GM13977 (cell line): ENCODE measurements around the gene ITGB2.
"Not testable (repeated sequence)": the region's sequence is repeated elsewhere in the genome, so short reads cannot be mapped to it uniquely, and the experiment has no call there.

ENCODE experiments used
- DNase-seq: peaks from one replicate; pipeline ENCODE4 v3.0.0; 2012; ENCODE audit warnings: low spot score
- in situ Hi-C: fragments of 300-500 bp; cut with MboI; formaldehyde crosslinking; loops from one replicate; pipeline ENCODE4 v1.12.0; 2022; ENCODE audit warnings: low sequenced_read_pairs, low pct_unique_long_range_greater_than_20kb, mixed read lengths, inconsistent platforms; ENCODE audit not compliant: unreplicated experiment
- TF ChIP-seq, protein P1 (sequence below): IDR thresholded peaks from 2 replicates; pipeline ENCODE4 v1.5.1; 2012; ENCODE audit warnings: mild to moderate bottlenecking, control low read depth; ENCODE audit not compliant: insufficient read depth; ENCODE audit errors: extremely low read depth, missing control alignments

The ITGB2 gene

DNA sequence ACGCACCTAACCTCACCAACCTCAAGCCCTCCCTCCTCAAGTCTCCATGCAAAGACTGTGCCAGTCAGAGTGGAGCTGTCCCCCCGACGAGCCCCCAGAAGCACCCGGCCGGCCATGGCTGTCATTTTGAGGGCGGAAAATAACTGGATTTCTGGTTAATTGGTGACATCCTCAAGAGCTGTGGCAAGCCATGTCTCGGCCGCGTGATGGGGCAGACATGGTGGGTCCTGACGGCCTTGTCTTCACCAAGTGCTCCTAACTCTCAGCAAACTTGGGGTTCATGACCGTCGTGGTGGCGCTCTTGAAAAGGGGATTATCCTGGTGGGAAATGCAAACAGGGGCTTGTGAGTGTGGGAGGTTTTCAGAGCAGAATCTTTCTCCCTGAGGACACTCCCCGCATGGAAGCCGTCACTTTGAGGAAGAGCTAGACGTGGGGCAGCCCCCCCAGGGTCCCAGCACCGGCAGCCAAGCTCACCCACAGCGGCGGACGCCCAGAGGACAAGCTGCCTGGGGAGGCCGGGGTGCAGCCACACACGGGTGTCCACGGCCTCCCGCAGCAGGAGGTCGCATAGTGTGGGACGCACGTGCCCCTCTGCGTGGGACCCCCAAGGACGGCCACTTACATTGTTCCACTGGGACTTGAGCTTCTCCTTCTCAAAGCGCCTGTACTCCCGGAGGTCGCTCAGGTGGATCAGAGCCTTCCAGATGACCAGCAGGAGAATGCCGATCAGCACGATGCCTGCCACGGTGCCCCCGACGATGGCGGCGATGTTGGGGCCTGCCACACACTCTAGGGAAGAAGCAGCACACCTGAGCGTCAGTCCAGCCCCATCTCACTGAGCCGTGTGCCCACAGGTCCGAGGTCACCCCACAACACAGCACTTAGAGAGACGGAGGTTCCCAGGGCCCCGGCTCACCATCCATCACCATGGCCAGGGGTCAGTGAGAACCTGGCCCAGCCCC is 34.3 kb downstream of the ITGB2 start:
- in situ Hi-C loops, result no loop called here
- no peak for DNase-seq
- TF ChIP-seq, protein P1, sequence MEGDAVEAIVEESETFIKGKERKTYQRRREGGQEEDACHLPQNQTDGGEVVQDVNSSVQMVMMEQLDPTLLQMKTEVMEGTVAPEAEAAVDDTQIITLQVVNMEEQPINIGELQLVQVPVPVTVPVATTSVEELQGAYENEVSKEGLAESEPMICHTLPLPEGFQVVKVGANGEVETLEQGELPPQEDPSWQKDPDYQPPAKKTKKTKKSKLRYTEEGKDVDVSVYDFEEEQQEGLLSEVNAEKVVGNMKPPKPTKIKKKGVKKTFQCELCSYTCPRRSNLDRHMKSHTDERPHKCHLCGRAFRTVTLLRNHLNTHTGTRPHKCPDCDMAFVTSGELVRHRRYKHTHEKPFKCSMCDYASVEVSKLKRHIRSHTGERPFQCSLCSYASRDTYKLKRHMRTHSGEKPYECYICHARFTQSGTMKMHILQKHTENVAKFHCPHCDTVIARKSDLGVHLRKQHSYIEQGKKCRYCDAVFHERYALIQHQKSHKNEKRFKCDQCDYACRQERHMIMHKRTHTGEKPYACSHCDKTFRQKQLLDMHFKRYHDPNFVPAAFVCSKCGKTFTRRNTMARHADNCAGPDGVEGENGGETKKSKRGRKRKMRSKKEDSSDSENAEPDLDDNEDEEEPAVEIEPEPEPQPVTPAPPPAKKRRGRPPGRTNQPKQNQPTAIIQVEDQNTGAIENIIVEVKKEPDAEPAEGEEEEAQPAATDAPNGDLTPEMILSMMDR, result no peak

- in situ Hi-C loops, result no loop called here
- TF ChIP-seq, protein P1, result no peak
- DNase-seq, result no peak
These were observed 35.1 kb downstream of the ITGB2 start for GRCh38 chr21:44885615-44886014.

GRCh38 chr21:44884097-44884496 is 36.6 kb downstream of the ITGB2 start:
- DNase-seq, result no peak
- in situ Hi-C loops, result no loop called here
- TF ChIP-seq, protein P1, result no peak

DNA sequence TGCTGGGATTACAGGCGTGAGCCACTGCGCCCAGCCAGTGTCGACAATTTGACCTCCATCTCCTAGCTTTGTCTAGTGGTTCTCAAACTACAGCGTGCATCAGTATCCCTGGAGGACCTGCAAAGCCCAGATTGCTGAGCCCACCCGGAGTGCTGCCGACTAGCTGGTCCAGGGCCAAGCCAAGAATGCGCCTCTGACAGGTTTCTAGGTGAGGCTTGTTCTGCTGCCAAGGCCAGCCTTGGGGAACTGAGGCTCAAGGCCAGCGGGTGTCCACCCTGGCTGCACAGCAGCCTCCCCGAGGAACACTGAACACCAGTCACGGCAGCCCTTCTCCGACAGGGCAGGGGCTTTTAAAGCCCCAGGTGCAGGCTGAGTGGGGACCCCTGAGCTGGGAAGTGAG is 37.4 kb downstream of the ITGB2 start:
- in situ Hi-C loops, result no loop called here
- DNase-seq, result no peak
- TF ChIP-seq, protein P1, result no peak

GRCh38 chr21:44881198-44881872 is 39.4 kb downstream of the ITGB2 start:
- in situ Hi-C loops, result no loop called here
- no peak for DNase-seq
- TF ChIP-seq, protein P1, result no peak

DNA sequence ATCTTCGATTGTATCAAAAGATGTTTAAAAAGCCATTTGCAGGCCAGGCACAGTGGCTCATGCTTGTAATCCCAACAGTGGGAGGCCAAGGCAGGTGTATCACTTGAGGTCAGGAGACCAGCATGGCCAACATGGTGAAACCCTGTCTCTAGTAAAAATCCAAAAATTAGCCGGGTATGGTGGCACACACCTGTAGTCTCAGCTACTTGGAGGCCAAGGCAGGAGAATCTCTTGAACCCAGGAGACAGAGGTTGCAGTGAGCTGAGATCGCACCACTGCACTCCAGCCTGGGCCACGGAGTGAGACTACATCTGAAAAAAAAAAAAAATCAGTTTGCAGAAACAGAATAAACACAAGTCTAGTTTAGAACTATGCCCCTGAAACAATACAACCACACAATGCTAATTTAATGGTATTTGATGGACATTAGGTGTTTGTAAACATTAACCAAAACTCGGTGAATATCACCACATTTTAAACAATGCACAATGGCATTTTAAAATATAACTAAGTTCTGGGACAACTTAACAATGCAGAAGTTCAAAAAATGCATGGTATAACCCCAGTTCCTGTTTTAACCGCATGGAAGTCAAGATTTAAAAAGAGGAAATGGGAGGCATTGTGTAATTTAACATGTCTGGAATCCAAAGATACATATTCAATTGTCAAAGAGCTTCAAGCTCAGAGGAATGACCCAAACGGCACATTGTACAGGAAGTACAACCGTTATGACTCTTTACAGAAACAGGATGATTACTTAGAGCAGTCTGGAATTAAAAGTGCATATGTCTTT is 40.1 kb downstream of the ITGB2 start:
- in situ Hi-C loops, result no loop called here
- DNase-seq, result no peak
- TF ChIP-seq, protein P1, result no peak

DNA sequence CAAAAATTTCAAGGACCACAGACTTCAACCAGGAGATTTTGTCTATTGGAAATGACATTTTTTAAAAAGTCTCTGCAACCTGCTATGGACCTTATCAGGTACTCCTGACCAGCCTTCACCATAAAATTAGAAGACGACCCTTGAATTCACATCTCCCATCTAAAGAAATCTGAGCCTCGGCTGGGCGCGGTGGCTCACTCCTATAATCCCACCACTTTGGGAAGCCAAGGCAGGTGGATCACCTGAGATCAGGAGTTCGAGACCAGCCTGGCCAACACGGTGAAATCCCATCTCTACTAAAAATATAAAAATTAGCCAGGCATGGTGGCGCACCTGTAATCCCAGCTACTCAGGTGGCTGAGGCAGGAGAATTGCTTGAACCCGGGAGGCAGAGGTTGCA is 41.5 kb downstream of the ITGB2 start:
- DNase-seq, in situ Hi-C loops: not testable (repeated sequence)
